Trophoblast cell (in vitro differentiated cells and primary cell): ENCODE data around the gene ROR1.

Experiments
- DNase-seq, 2 donors: peaks; one replicate each; pipeline ENCODE4 v3.0.0-alpha.2; 2016
- H2AFZ ChIP-seq: 2 replicates; pipeline ENCODE4 v1.6.1; 2013; ENCODE audit warnings: low read length, moderate library complexity, mild to moderate bottlenecking; ENCODE audit not compliant: insufficient read depth, poor library complexity
- H2AK5ac ChIP-seq: 2 replicates; pipeline ENCODE4 v1.6.1; 2013; ENCODE audit warnings: mild to moderate bottlenecking, low read length
- H2BK120ac ChIP-seq: 2 replicates; pipeline ENCODE4 v1.6.1; 2013; ENCODE audit warnings: low read length, mild to moderate bottlenecking, moderate library complexity; ENCODE audit not compliant: insufficient read depth, poor library complexity
- H2BK12ac ChIP-seq: 2 replicates; pipeline ENCODE4 v1.6.1; 2013; ENCODE audit warnings: mild to moderate bottlenecking, low read length, moderate library complexity
- H2BK5ac ChIP-seq: 2 replicates; pipeline ENCODE4 v1.6.1; 2013; ENCODE audit warnings: low read length, low read depth, moderate library complexity, mild to moderate bottlenecking; ENCODE audit not compliant: poor library complexity
- H3K14ac ChIP-seq: 2 replicates; pipeline ENCODE4 v1.6.1; 2013; ENCODE audit warnings: mild to moderate bottlenecking, low read length
- H3K18ac ChIP-seq: 2 replicates; pipeline ENCODE4 v1.6.1; 2013; ENCODE audit warnings: mild to moderate bottlenecking, low read length
- H3K23ac ChIP-seq: 2 replicates; pipeline ENCODE4 v1.6.1; 2013; ENCODE audit warnings: low read length
- H3K27ac ChIP-seq: 2 replicates; pipeline ENCODE4 v1.5.1; 2013; ENCODE audit warnings: low read depth, mild to moderate bottlenecking, inconsistent platforms, low read length, moderate library complexity
- H3K27me3 ChIP-seq: 2 replicates; pipeline ENCODE4 v1.6.1; 2013; ENCODE audit warnings: inconsistent platforms, mild to moderate bottlenecking, low read length, moderate library complexity; ENCODE audit not compliant: insufficient read depth
- H3K36me3 ChIP-seq, 2 experiments: 1 replicate in 1 of 2; 2 replicates in 1 of 2; pipeline ENCODE4 v1.6.1; 2013; ENCODE audit warnings: low read length in 2 of 2, mild to moderate bottlenecking in 2 of 2, moderate library complexity in 1 of 2; ENCODE audit not compliant: insufficient read depth in 2 of 2, control insufficient read depth in 1 of 2
- H3K4ac ChIP-seq: 2 replicates; pipeline ENCODE4 v1.6.1; 2013; ENCODE audit warnings: low read depth, mild to moderate bottlenecking, low read length, moderate library complexity
- H3K4me1 ChIP-seq, 2 experiments: 1 replicate in 1 of 2; 2 replicates in 1 of 2; pipeline ENCODE4 v1.6.1; 2013; ENCODE audit warnings: low read length in 2 of 2, mild to moderate bottlenecking in 2 of 2, moderate library complexity in 1 of 2; ENCODE audit not compliant: insufficient read depth in 2 of 2, control insufficient read depth in 1 of 2
- H3K4me2 ChIP-seq: 2 replicates; pipeline ENCODE4 v1.6.1; 2013; ENCODE audit warnings: inconsistent platforms, mild to moderate bottlenecking, low read length, moderate library complexity
- H3K4me3 ChIP-seq: 2 replicates; pipeline ENCODE4 v1.5.1; 2013; ENCODE audit warnings: mild to moderate bottlenecking, low read depth, low read length, inconsistent platforms
- H3K79me1 ChIP-seq: one replicate; pipeline ENCODE4 v1.6.1; 2013; ENCODE audit warnings: low read length
- H3K79me2 ChIP-seq: 2 replicates; pipeline ENCODE4 v1.6.1; 2013; ENCODE audit warnings: low read length, mild to moderate bottlenecking; ENCODE audit not compliant: control insufficient read depth, insufficient read depth, poor library complexity
- H3K9ac ChIP-seq: 2 replicates; pipeline ENCODE4 v1.6.1; 2013; ENCODE audit warnings: mild to moderate bottlenecking, low read length
- H3K9me3 ChIP-seq: 2 replicates; pipeline ENCODE4 v1.6.1; 2013; ENCODE audit warnings: low read depth, mild to moderate bottlenecking, control low read depth, inconsistent platforms, low read length; ENCODE audit not compliant: insufficient read depth
- H4K12ac ChIP-seq: 2 replicates; pipeline ENCODE4 v1.6.1; 2013; ENCODE audit warnings: low read depth, mild to moderate bottlenecking, low read length, moderate library complexity
- H4K8ac ChIP-seq: 2 replicates; pipeline ENCODE4 v1.6.1; 2013; ENCODE audit warnings: low read depth, mild to moderate bottlenecking, low read length, moderate library complexity
- H4K91ac ChIP-seq: one replicate; pipeline ENCODE4 v1.6.1; 2013; ENCODE audit warnings: low read depth, mild to moderate bottlenecking, low read length, moderate library complexity
- WGBS: extraction: QIAGEN DNeasy Blood & Tissue Kit; methylation state at CpG from one replicate; pipeline ENCODE4 v1.1.7; 2013; ENCODE audit warnings: missing lambda C conversion rate; ENCODE audit not compliant: insufficient read length, insufficient coverage; ENCODE audit errors: extremely low coverage; 5-methylcytosine and 5-hydroxymethylcytosine counted together

The ROR1 gene

GRCh38 chr1:63916485-63917360, 142.9 kb downstream of the ROR1 start:
- no peak overlapping the region for H3K4me2 ChIP-seq
- H3K18ac ChIP-seq = peak overlapping the region; percentile 64
- peaks cover 24% of the 10 kb centered on the region for H3K79me1 ChIP-seq
- H4K8ac ChIP-seq = no peak overlapping the region
- H2BK5ac ChIP-seq = peak overlapping the region; percentile 45
- H3K14ac ChIP-seq = peak overlapping the region; percentile 24
- no peak overlapping the region for H3K23ac ChIP-seq
- peak overlapping the region; percentile 41 for H2BK120ac ChIP-seq
- H2AK5ac ChIP-seq = peak overlapping the region; percentile 52
- H4K12ac ChIP-seq = no peak overlapping the region
- no peak for DNase-seq
- H3K79me2 ChIP-seq = peaks cover 6% of the 10 kb centered on the region
- no peak overlapping the region for H3K9ac ChIP-seq
- no peak overlapping the region for H3K4me3 ChIP-seq
- H3K27ac ChIP-seq = no peak overlapping the region
- no peak overlapping the region for H2AFZ ChIP-seq
- H4K91ac ChIP-seq = peak overlapping the region; percentile 4
- WGBS = no CpG with 5 or more reads among the region's 2 CpGs
- peak overlapping the region; percentile 39 for H3K4ac ChIP-seq
- no peaks in the 10 kb centered on the region for H3K27me3 ChIP-seq
- peaks cover 25 to 26% of the 10 kb centered on the region in 2 experiments for H3K4me1 ChIP-seq
- H3K36me3 ChIP-seq = no peaks in the 10 kb centered on the region
- peak overlapping the region; percentile 50 for H2BK12ac ChIP-seq
- no peaks in the 10 kb centered on the region for H3K9me3 ChIP-seq

- Histone ChIP-seq H3K9ac (no peak overlapping the region), H4K91ac (peak overlapping the region; percentile 63), H3K14ac (peak overlapping the region; percentile 42), H3K79me2 (peaks cover 7% of the 10 kb centered on the region), H3K79me1 (peaks cover 27% of the 10 kb centered on the region), H3K23ac (no peak overlapping the region), H4K12ac (no peak overlapping the region), H3K4ac (peak overlapping the region; percentile 59), H2BK12ac (peak overlapping the region; percentile 97), H3K27me3 (no peaks in the 10 kb centered on the region), H2AFZ (no peak overlapping the region), H4K8ac (peak overlapping the region; percentile 17), H3K4me1 (peaks cover 23 to 26% of the 10 kb centered on the region in 2 experiments), H3K36me3 (no peaks in the 10 kb centered on the region), H3K18ac (peak overlapping the region; percentile 46), H3K4me3 (no peak overlapping the region), H2BK120ac (peak overlapping the region; percentile 81), H3K27ac (peak overlapping the region; percentile 83), H2AK5ac (peak overlapping the region; percentile 77), H3K4me2 (no peak overlapping the region), H3K9me3 (no peaks in the 10 kb centered on the region), H2BK5ac (peak overlapping the region; percentile 16)
- WGBS = no CpG with 5 or more reads among the region's 13 CpGs
- peak; percentile 75 to 89 for DNase-seq
Measured at GRCh38 chr1:63917571-63918417, 144.0 kb downstream of the ROR1 start.

GRCh38 chr1:63918418-63918945, 144.7 kb downstream of the ROR1 start:
- H3K4ac ChIP-seq = peak overlapping the region; percentile 12
- peak overlapping the region; percentile 83 for H3K27ac ChIP-seq
- H3K79me1 ChIP-seq = peaks cover 30% of the 10 kb centered on the region
- H3K18ac ChIP-seq = peak overlapping the region; percentile 63
- H2AFZ ChIP-seq = no peak overlapping the region
- peak overlapping the region; percentile 82 for H2BK5ac ChIP-seq
- H3K36me3 ChIP-seq = no peaks in the 10 kb centered on the region
- H4K91ac ChIP-seq = peak overlapping the region; percentile 90
- H3K9ac ChIP-seq = no peak overlapping the region
- peak overlapping the region; percentile 68 for H3K14ac ChIP-seq
- peak in 1 of 2 donors; percentile 49 for DNase-seq
- H3K4me2 ChIP-seq = no peak overlapping the region
- H4K12ac ChIP-seq = no peak overlapping the region
- peak overlapping the region; percentile 93 for H2BK12ac ChIP-seq
- no peak overlapping the region for H3K23ac ChIP-seq
- H3K4me3 ChIP-seq = no peak overlapping the region
- H3K4me1 ChIP-seq = peaks cover 28 to 30% of the 10 kb centered on the region in 2 experiments
- peak overlapping the region; percentile 71 for H4K8ac ChIP-seq
- H3K27me3 ChIP-seq = no peaks in the 10 kb centered on the region
- H3K9me3 ChIP-seq = no peaks in the 10 kb centered on the region
- peaks cover 10% of the 10 kb centered on the region for H3K79me2 ChIP-seq
- H2AK5ac ChIP-seq = peak overlapping the region; percentile 52
- H2BK120ac ChIP-seq = peak overlapping the region; percentile 81
- no CpG with 5 or more reads among the region's 10 CpGs for WGBS
